Neuronal stem cell (in vitro differentiated cells): Measurements from ENCODE around the gene SSX2IP.

Source experiments
- DNase-seq: peaks from one replicate; pipeline ENCODE4 v3.0.0-alpha.2; 2013; ENCODE audit warnings: low spot score
- H2AFZ ChIP-seq: one replicate; pipeline ENCODE4 v1.6.1; 2013; ENCODE audit warnings: mild to moderate bottlenecking, low read length, inconsistent platforms
- H2AK5ac ChIP-seq: 2 replicates; pipeline ENCODE4 v1.6.1; 2013; ENCODE audit warnings: low read depth, mild to moderate bottlenecking, inconsistent platforms, low read length, moderate library complexity, mixed read lengths
- H2BK120ac ChIP-seq: 2 replicates; pipeline ENCODE4 v1.6.1; 2013; ENCODE audit warnings: low read depth, mild to moderate bottlenecking, inconsistent platforms, low read length, moderate library complexity, mixed read lengths
- H2BK12ac ChIP-seq: one replicate; pipeline ENCODE4 v1.6.1; 2013; ENCODE audit warnings: low read length, inconsistent platforms
- H2BK15ac ChIP-seq: 2 replicates; pipeline ENCODE4 v1.6.1; 2013; ENCODE audit warnings: mild to moderate bottlenecking, low read length, inconsistent platforms, mixed read lengths
- H2BK5ac ChIP-seq: one replicate; pipeline ENCODE4 v1.6.1; 2013; ENCODE audit warnings: inconsistent platforms, mild to moderate bottlenecking, low read length, moderate library complexity
- H3K14ac ChIP-seq: one replicate; pipeline ENCODE4 v1.6.1; 2013; ENCODE audit warnings: low read length, inconsistent platforms
- H3K18ac ChIP-seq: 2 replicates; pipeline ENCODE4 v1.6.1; 2013; ENCODE audit warnings: low read length, inconsistent platforms
- H3K23ac ChIP-seq: 2 replicates; pipeline ENCODE4 v1.6.1; 2013; ENCODE audit warnings: low read depth, mild to moderate bottlenecking, mixed read lengths, low read length, inconsistent platforms; ENCODE audit not compliant: poor library complexity
- H3K27ac ChIP-seq: replicated peaks from 3 replicates; pipeline ENCODE4 v1.5.1; 2013; ENCODE audit warnings: low read length, inconsistent platforms
- H3K27me3 ChIP-seq, 3 experiments: 2 replicates each; pipeline ENCODE4 v1.6.1; 2013; ENCODE audit warnings: low read length in 3 of 3, mild to moderate bottlenecking in 2 of 3, inconsistent platforms in 1 of 3, low read depth in 1 of 3, mixed read lengths in 1 of 3, moderate library complexity in 1 of 3; ENCODE audit not compliant: control insufficient read depth in 3 of 3, insufficient read depth in 3 of 3
- H3K36me3 ChIP-seq, 2 donors: replicated peaks in 1 of 2; 2 replicates each; pipeline ENCODE4 v1.6.1; 2013; ENCODE audit warnings: low read length in 2 of 2; ENCODE audit not compliant: control insufficient read depth in 2 of 2, insufficient read depth in 2 of 2
- H3K4ac ChIP-seq: 2 replicates; pipeline ENCODE4 v1.6.1; 2013; ENCODE audit warnings: inconsistent platforms, mild to moderate bottlenecking, low read length, moderate library complexity
- H3K4me1 ChIP-seq, 2 donors: 1 replicate in 1 of 2; 2 replicates in 1 of 2; pipeline ENCODE4 v1.6.1; 2013; ENCODE audit warnings: low read length in 2 of 2, low read depth in 1 of 2; ENCODE audit not compliant: control insufficient read depth in 2 of 2, insufficient read depth in 1 of 2
- H3K4me2 ChIP-seq: one replicate; pipeline ENCODE4 v1.6.1; 2013; ENCODE audit warnings: mild to moderate bottlenecking, low read length, inconsistent platforms; ENCODE audit not compliant: insufficient read depth, poor library complexity, severe bottlenecking
- H3K4me3 ChIP-seq, 2 donors: 2 replicates each; pipeline ENCODE4 v1.5.1; 2013; ENCODE audit warnings: low read length in 2 of 2, mild to moderate bottlenecking in 2 of 2, inconsistent platforms in 1 of 2, moderate library complexity in 1 of 2
- H3K79me1 ChIP-seq: one replicate; pipeline ENCODE4 v1.6.1; 2013; ENCODE audit warnings: low read depth, mild to moderate bottlenecking, inconsistent platforms, low read length, moderate library complexity
- H3K9ac ChIP-seq: one replicate; pipeline ENCODE4 v1.6.1; 2013; ENCODE audit warnings: mild to moderate bottlenecking, low read depth, low read length, inconsistent platforms; ENCODE audit not compliant: poor library complexity
- H3K9me3 ChIP-seq, 2 donors: replicated peaks in 1 of 2; 2 replicates each; pipeline versions ENCODE3 to v1.6.1; 2013; ENCODE audit warnings: low read length in 2 of 2, mild to moderate bottlenecking in 2 of 2, inconsistent platforms in 1 of 2, low read depth in 1 of 2, mixed read lengths in 1 of 2, moderate library complexity in 1 of 2; ENCODE audit not compliant: control insufficient read depth in 2 of 2, insufficient read depth in 1 of 2
- H4K8ac ChIP-seq: one replicate; pipeline ENCODE4 v1.6.1; 2013; ENCODE audit warnings: low read depth, mild to moderate bottlenecking, inconsistent platforms, low read length, moderate library complexity
- H4K91ac ChIP-seq: one replicate; pipeline ENCODE4 v1.6.1; 2013; ENCODE audit warnings: low read length, low read depth, mild to moderate bottlenecking, inconsistent platforms; ENCODE audit not compliant: poor library complexity
- WGBS, 2 donors: extraction: QIAGEN DNeasy Blood & Tissue Kit; methylation state at CpG; one replicate each; pipeline ENCODE4 v1.1.7; 2013; ENCODE audit warnings: missing lambda C conversion rate in 2 of 2, mixed read lengths in 1 of 2; ENCODE audit not compliant: insufficient read length in 2 of 2, insufficient replicate concordance in 1 of 2; ENCODE audit errors: extremely low coverage in 2 of 2; 5-methylcytosine and 5-hydroxymethylcytosine counted together

SSX2IP gene

GRCh38 chr1:84687714-84688462 lies 2.4 kb downstream of the SSX2IP start:
- no peak overlapping the region for H2BK120ac ChIP-seq
- no peak overlapping the region for H3K14ac ChIP-seq
- H3K4me3 ChIP-seq, result no peak overlapping the region
- H3K27ac ChIP-seq, result no peak overlapping the region
- DNase-seq, result no peak
- no peak overlapping the region for H4K8ac ChIP-seq
- 100% methylated on average over 1 of the region's 5 CpGs; no CpG with 5 or more reads in 1 of the 2 donors for WGBS, 2 donors
- H3K4ac ChIP-seq, result no peak overlapping the region
- no peak overlapping the region for H3K4me2 ChIP-seq
- H2BK5ac ChIP-seq, result no peak overlapping the region
- no peak overlapping the region for H2BK12ac ChIP-seq
- H3K36me3 ChIP-seq, result peaks cover 0 to 6% of the 10 kb centered on the region in 2 donors
- H3K79me1 ChIP-seq, result no peaks in the 10 kb centered on the region
- H4K91ac ChIP-seq, result no peak overlapping the region
- no peak overlapping the region for H3K9ac ChIP-seq
- no peak overlapping the region for H2AK5ac ChIP-seq
- peaks cover 0 to 4% of the 10 kb centered on the region in 2 donors for H3K4me1 ChIP-seq
- no peak overlapping the region for H3K18ac ChIP-seq
- H2AFZ ChIP-seq, result no peak overlapping the region
- H3K27me3 ChIP-seq, result no peaks in the 10 kb centered on the region
- no peak overlapping the region for H3K23ac ChIP-seq
- no peaks in the 10 kb centered on the region for H3K9me3 ChIP-seq
- H2BK15ac ChIP-seq, result no peak overlapping the region

- no peak overlapping the region for H3K27ac ChIP-seq
- H3K18ac ChIP-seq, result no peak overlapping the region
- DNase-seq, result no peak
- H3K4me3 ChIP-seq, result no peak overlapping the region
- no peak overlapping the region for H2BK15ac ChIP-seq
- H3K23ac ChIP-seq, result no peak overlapping the region
- peaks cover 0 to 1% of the 10 kb centered on the region in 2 donors for H3K4me1 ChIP-seq
- no peak overlapping the region for H3K4me2 ChIP-seq
- no peak overlapping the region for H4K91ac ChIP-seq
- no peaks in the 10 kb centered on the region for H3K27me3 ChIP-seq
- no peak overlapping the region for H3K14ac ChIP-seq
- no peak overlapping the region for H2AK5ac ChIP-seq
- no peaks in the 10 kb centered on the region for H3K9me3 ChIP-seq
- no peak overlapping the region for H3K9ac ChIP-seq
- no peak overlapping the region for H3K4ac ChIP-seq
- H3K79me1 ChIP-seq, result peaks cover 2% of the 10 kb centered on the region
- no peak overlapping the region for H2AFZ ChIP-seq
- H2BK12ac ChIP-seq, result no peak overlapping the region
- no peak overlapping the region for H4K8ac ChIP-seq
- H3K36me3 ChIP-seq, result peaks cover 0 to 6% of the 10 kb centered on the region in 2 donors
- no peak overlapping the region for H2BK5ac ChIP-seq
- WGBS, 2 donors, result no CpG with 5 or more reads among the region's 1 CpG
- H2BK120ac ChIP-seq, result no peak overlapping the region
These were observed 4.0 kb downstream of the SSX2IP start for GRCh38 chr1:84686223-84686622.

GRCh38 chr1:84683508-84683907 lies 6.8 kb downstream of the SSX2IP start:
- no peak overlapping the region for H3K4me3 ChIP-seq
- no peak overlapping the region for H3K14ac ChIP-seq
- no peak overlapping the region for H2AFZ ChIP-seq
- H3K4me1 ChIP-seq, result no peaks in the 10 kb centered on the region
- no peak overlapping the region for H3K18ac ChIP-seq
- no peak overlapping the region for H2AK5ac ChIP-seq
- H3K9ac ChIP-seq, result no peak overlapping the region
- no peak overlapping the region for H4K8ac ChIP-seq
- H3K4ac ChIP-seq, result no peak overlapping the region
- H2BK120ac ChIP-seq, result no peak overlapping the region
- H3K4me2 ChIP-seq, result no peak overlapping the region
- no peak overlapping the region for H2BK5ac ChIP-seq
- DNase-seq, result no peak
- H3K9me3 ChIP-seq, result no peaks in the 10 kb centered on the region
- H3K79me1 ChIP-seq, result peaks cover 2% of the 10 kb centered on the region
- H3K36me3 ChIP-seq, result peaks cover 0 to 6% of the 10 kb centered on the region in 2 donors
- no CpG with 5 or more reads among the region's 2 CpGs for WGBS, 2 donors
- H2BK12ac ChIP-seq, result no peak overlapping the region
- no peak overlapping the region for H2BK15ac ChIP-seq
- no peak overlapping the region for H4K91ac ChIP-seq
- H3K27me3 ChIP-seq, result no peaks in the 10 kb centered on the region
- H3K27ac ChIP-seq, result no peak overlapping the region
- no peak overlapping the region for H3K23ac ChIP-seq

DNA sequence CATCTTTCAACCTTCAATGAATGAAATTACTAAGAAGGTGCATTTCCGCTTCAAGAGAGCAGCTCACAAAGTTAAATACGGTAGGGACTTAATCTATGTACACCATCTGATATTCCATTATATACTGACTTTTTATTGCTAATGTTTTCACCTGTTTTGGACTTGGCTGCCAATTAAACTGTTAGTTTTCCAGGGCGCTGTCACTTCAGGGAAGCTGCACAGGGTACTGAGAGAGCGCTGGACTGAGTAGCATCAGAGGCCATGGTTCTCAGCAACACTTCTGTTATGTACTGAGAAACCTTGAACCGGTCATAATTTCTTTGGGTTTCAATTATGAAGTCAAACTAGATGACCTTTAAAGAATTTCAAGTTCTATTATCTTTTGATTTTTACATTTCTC lies 8.2 kb downstream of the SSX2IP start:
- H3K27ac ChIP-seq, result no peak overlapping the region
- no peaks in the 10 kb centered on the region for H3K9me3 ChIP-seq
- no peak overlapping the region for H3K4me2 ChIP-seq
- H2BK15ac ChIP-seq, result no peak overlapping the region
- no peak overlapping the region for H3K4ac ChIP-seq
- H3K4me3 ChIP-seq, result no peak overlapping the region
- WGBS, 2 donors, result no CpG with 5 or more reads among the region's 5 CpGs
- H3K9ac ChIP-seq, result no peak overlapping the region
- H3K36me3 ChIP-seq, result peaks cover 0 to 6% of the 10 kb centered on the region in 2 donors
- no peaks in the 10 kb centered on the region for H3K27me3 ChIP-seq
- H3K4me1 ChIP-seq, result no peaks in the 10 kb centered on the region
- no peak overlapping the region for H3K18ac ChIP-seq
- H2BK12ac ChIP-seq, result no peak overlapping the region
- no peak overlapping the region for H2BK5ac ChIP-seq
- no peak overlapping the region for H2AK5ac ChIP-seq
- DNase-seq, result no peak
- no peak overlapping the region for H4K8ac ChIP-seq
- no peak overlapping the region for H3K14ac ChIP-seq
- H2AFZ ChIP-seq, result no peak overlapping the region
- peaks cover 2% of the 10 kb centered on the region for H3K79me1 ChIP-seq
- H2BK120ac ChIP-seq, result no peak overlapping the region
- H4K91ac ChIP-seq, result no peak overlapping the region
- no peak overlapping the region for H3K23ac ChIP-seq
